ENCODE measurements around the gene OR10A2. TPM values are rescaled to one million over a fixed set of nuclear protein-coding genes. Genes with fewer than 3 reads are reported as not detected.
"Not testable (repeated sequence)": the region's sequence is repeated elsewhere in the genome, so short reads cannot be mapped to it uniquely, and the experiment has no call there.

OR10A2 gene
- polyA plus RNA-seq, 4 donors, result 0.03 TPM; not detected in 3

GRCh38 chr11:6834021-6834420 lies 28.8 kb upstream of the OR10A2 start:
- no peak overlapping the region for H3K4me3 ChIP-seq (ENCODE audit: low read depth in 1 of 3, low read length in 3 of 3)
- DNase-seq (no peak), FAIRE-seq (no peak)
- H3K27me3 ChIP-seq (ENCODE audit: control insufficient read depth in 3 of 3, insufficient read depth in 3 of 3, low read length in 3 of 3), result no peaks in the 10 kb centered on the region
- H3K4me1 ChIP-seq (ENCODE audit: control insufficient read depth in 3 of 3, insufficient read depth in 2 of 3, low read depth in 1 of 3, low read length in 2 of 3), result no peaks in the 10 kb centered on the region
- WGBS, 3 donors, result 41 to 76% (median 42%) methylated on average over 1 of the region's 1 CpG
- H3K27ac ChIP-seq (ENCODE audit: low read depth in 1 of 3, low read length in 2 of 3), result no peak overlapping the region
- no peaks in the 10 kb centered on the region for H3K9me3 ChIP-seq (ENCODE audit: control insufficient read depth in 2 of 2, insufficient read depth in 1 of 2, low read depth in 1 of 2, low read length in 1 of 2)
- H3K36me3 ChIP-seq (ENCODE audit: control insufficient read depth in 3 of 3, insufficient read depth in 2 of 3, low read depth in 1 of 3, low read length in 3 of 3), result no peaks in the 10 kb centered on the region

DNA sequence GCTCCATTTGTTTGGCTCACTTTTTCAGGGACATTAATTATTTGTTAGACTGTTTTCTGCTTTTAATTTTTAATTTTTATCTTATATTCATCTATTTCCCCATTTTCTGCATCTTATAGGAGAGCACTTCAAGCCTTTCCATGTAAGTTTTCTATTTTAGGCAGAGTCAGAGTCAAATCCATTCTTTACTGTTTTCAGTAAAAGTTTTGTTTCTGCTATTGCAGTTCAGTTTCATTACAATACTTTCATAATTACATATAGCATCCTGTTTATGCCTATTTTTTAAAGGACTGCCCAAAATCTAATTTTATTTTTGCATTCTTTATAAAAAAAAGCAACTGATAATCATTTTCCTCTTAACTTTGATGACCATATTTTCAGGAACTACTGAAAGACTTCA lies 21.2 kb upstream of the OR10A2 start:
- H3K27me3 ChIP-seq (ENCODE audit: control insufficient read depth in 3 of 3, insufficient read depth in 3 of 3, low read length in 3 of 3), result no peaks in the 10 kb centered on the region
- no peak for DNase-seq
- no peaks in the 10 kb centered on the region for H3K9me3 ChIP-seq (ENCODE audit: control insufficient read depth in 2 of 2, insufficient read depth in 1 of 2, low read depth in 1 of 2, low read length in 1 of 2)
- H3K36me3 ChIP-seq (ENCODE audit: control insufficient read depth in 3 of 3, insufficient read depth in 2 of 3, low read depth in 1 of 3, low read length in 3 of 3), result no peaks in the 10 kb centered on the region
- H3K4me3 ChIP-seq (ENCODE audit: low read depth in 1 of 3, low read length in 3 of 3), result no peak overlapping the region
- FAIRE-seq, result no peak
- no peak overlapping the region for H3K27ac ChIP-seq (ENCODE audit: low read depth in 1 of 3, low read length in 2 of 3)
- H3K4me1 ChIP-seq (ENCODE audit: control insufficient read depth in 3 of 3, insufficient read depth in 2 of 3, low read depth in 1 of 3, low read length in 2 of 3), result no peaks in the 10 kb centered on the region

GRCh38 chr11:6843670-6844069 lies 19.2 kb upstream of the OR10A2 start:
- FAIRE-seq, result no peak
- Histone ChIP-seq H3K36me3 (ENCODE audit: control insufficient read depth in 3 of 3, insufficient read depth in 2 of 3, low read depth in 1 of 3, low read length in 3 of 3) (no peaks in the 10 kb centered on the region), H3K27me3 (ENCODE audit: control insufficient read depth in 3 of 3, insufficient read depth in 3 of 3, low read length in 3 of 3) (no peaks in the 10 kb centered on the region), H3K27ac (ENCODE audit: low read depth in 1 of 3, low read length in 2 of 3) (no peak overlapping the region), H3K9me3 (ENCODE audit: control insufficient read depth in 2 of 2, insufficient read depth in 1 of 2, low read depth in 1 of 2, low read length in 1 of 2) (no peaks in the 10 kb centered on the region), H3K4me1 (ENCODE audit: control insufficient read depth in 3 of 3, insufficient read depth in 2 of 3, low read depth in 1 of 3, low read length in 2 of 3) (no peaks in the 10 kb centered on the region), H3K4me3 (ENCODE audit: low read depth in 1 of 3, low read length in 3 of 3) (no peak overlapping the region)
- DNase-seq, result no peak
- WGBS, 3 donors, result 57 to 65% (median 57%) methylated on average over 2 of the region's 2 CpGs

DNA sequence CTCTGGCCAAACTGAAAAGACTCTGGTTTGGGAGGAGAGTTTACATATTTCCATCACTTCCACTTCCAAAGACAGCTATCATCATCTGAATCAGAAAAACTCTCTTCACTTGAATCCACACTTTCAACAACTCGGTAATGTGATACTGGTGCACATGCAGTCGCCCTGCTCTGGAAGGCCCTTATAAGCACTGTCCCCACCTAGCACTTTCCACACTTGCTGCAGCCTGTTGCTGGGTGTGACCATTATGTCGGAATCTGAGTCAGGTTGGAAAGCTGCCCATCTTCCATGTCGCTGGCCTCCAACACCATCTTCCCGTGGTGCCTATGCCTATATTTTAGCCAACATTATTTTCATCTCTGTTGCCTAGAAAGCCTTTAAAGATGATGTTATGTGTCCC lies 18.5 kb upstream of the OR10A2 start:
- FAIRE-seq (no peak), DNase-seq (no peak)
- 91 to 92% (median 91%) methylated on average over 5 of the region's 5 CpGs for WGBS, 3 donors

DNA sequence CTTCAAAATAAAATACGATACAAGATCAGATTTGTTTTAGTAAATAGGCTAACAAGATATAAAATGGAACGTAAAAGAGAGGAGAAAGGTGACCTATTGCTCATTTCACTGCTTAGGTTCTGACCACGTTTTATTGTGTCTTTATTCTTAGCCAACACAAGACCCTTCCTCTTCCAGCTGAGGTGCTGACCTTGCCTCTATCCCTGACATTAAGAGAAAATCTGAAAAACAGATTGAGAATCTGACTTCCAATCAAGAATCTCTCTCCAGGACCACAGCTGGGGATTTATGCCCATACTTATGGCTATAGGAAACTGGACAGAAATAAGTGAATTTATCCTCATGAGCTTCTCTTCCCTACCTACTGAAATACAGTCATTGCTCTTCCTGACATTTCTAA lies 17.5 kb upstream of the OR10A2 start, which contains the start of gene OR10A5:
TSS of gene OR10A5 (plus strand) at position 301 of the 400 bp plus-strand sequence. CDS start at position 301, 0 bp downstream.
- Histone ChIP-seq H3K4me1 (ENCODE audit: control insufficient read depth in 3 of 3, insufficient read depth in 2 of 3, low read depth in 1 of 3, low read length in 2 of 3) (no peaks in the 10 kb centered on the region), H3K27ac (ENCODE audit: low read depth in 1 of 3, low read length in 2 of 3) (no peak within 1 kb of the TSS), H3K36me3 (ENCODE audit: control insufficient read depth in 3 of 3, insufficient read depth in 2 of 3, low read depth in 1 of 3, low read length in 3 of 3) (no peaks in the 10 kb centered on the region), H3K27me3 (ENCODE audit: control insufficient read depth in 3 of 3, insufficient read depth in 3 of 3, low read length in 3 of 3) (no peaks in the 10 kb centered on the region), H3K4me3 (ENCODE audit: low read depth in 1 of 3, low read length in 3 of 3) (no peak within 1 kb of the TSS), H3K9me3 (ENCODE audit: control insufficient read depth in 2 of 2, insufficient read depth in 1 of 2, low read depth in 1 of 2, low read length in 1 of 2) (no peaks in the 10 kb centered on the region)
- no peak for DNase-seq
- 61 to 80% (median 73%) methylated on average over 3 of the region's 3 CpGs for WGBS, 3 donors
- FAIRE-seq, result no peak

More for the DNA sequence above, 18.5 kb upstream of the OR10A2 start:
- Histone ChIP-seq H3K27ac (ENCODE audit: low read depth in 1 of 3, low read length in 2 of 3) (no peak overlapping the region), H3K9me3 (ENCODE audit: control insufficient read depth in 2 of 2, insufficient read depth in 1 of 2, low read depth in 1 of 2, low read length in 1 of 2) (no peaks in the 10 kb centered on the region), H3K27me3 (ENCODE audit: control insufficient read depth in 3 of 3, insufficient read depth in 3 of 3, low read length in 3 of 3) (no peaks in the 10 kb centered on the region), H3K4me3 (ENCODE audit: low read depth in 1 of 3, low read length in 3 of 3) (no peak overlapping the region), H3K4me1 (ENCODE audit: control insufficient read depth in 3 of 3, insufficient read depth in 2 of 3, low read depth in 1 of 3, low read length in 2 of 3) (no peaks in the 10 kb centered on the region), H3K36me3 (ENCODE audit: control insufficient read depth in 3 of 3, insufficient read depth in 2 of 3, low read depth in 1 of 3, low read length in 3 of 3) (no peaks in the 10 kb centered on the region)

DNA sequence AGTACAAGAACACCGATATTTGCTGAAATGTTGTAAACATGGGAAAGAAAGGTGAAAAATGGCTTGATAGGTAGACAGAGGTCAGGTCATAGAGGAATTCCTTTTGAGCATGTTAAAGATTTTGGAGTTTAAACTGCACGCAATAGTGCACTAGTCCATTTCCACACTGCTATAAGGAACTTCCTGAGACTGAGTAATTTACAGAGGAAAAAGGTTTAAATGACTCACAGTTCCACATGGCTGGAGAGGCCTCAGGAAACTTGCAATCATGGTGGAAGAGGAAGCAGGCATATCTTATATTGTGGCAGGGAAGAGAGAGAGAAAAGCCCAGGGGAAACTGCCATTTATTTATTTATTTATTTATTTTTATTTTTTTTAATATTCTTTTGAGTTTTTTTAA lies 12.3 kb upstream of the OR10A2 start:
- Histone ChIP-seq H3K4me3 (ENCODE audit: low read depth in 1 of 3, low read length in 3 of 3) (no peak overlapping the region), H3K27ac (ENCODE audit: low read depth in 1 of 3, low read length in 2 of 3) (no peak overlapping the region), H3K9me3 (ENCODE audit: control insufficient read depth in 2 of 2, insufficient read depth in 1 of 2, low read depth in 1 of 2, low read length in 1 of 2) (peaks cover 0 to 4% of the 10 kb centered on the region in 2 donors), H3K4me1 (ENCODE audit: control insufficient read depth in 3 of 3, insufficient read depth in 2 of 3, low read depth in 1 of 3, low read length in 2 of 3) (no peaks in the 10 kb centered on the region), H3K27me3 (ENCODE audit: control insufficient read depth in 3 of 3, insufficient read depth in 3 of 3, low read length in 3 of 3) (no peaks in the 10 kb centered on the region), H3K36me3 (ENCODE audit: control insufficient read depth in 3 of 3, insufficient read depth in 2 of 3, low read depth in 1 of 3, low read length in 3 of 3) (no peaks in the 10 kb centered on the region)
- DNase-seq (no peak), FAIRE-seq (no peak)
- 60 to 86% (median 85%) methylated on average over 2 of the region's 2 CpGs for WGBS, 3 donors

GRCh38 chr11:6854801-6855200 lies 8.1 kb upstream of the OR10A2 start:
- not testable (repeated sequence) for H3K27me3 ChIP-seq (ENCODE audit: control insufficient read depth in 3 of 3, insufficient read depth in 3 of 3, low read length in 3 of 3); H3K4me3 ChIP-seq (ENCODE audit: low read depth in 1 of 3, low read length in 3 of 3); DNase-seq; H3K27ac ChIP-seq (ENCODE audit: low read depth in 1 of 3, low read length in 2 of 3); H3K36me3 ChIP-seq (ENCODE audit: control insufficient read depth in 3 of 3, insufficient read depth in 2 of 3, low read depth in 1 of 3, low read length in 3 of 3); FAIRE-seq; H3K4me1 ChIP-seq (ENCODE audit: control insufficient read depth in 3 of 3, insufficient read depth in 2 of 3, low read depth in 1 of 3, low read length in 2 of 3); H3K9me3 ChIP-seq (ENCODE audit: control insufficient read depth in 2 of 2, insufficient read depth in 1 of 2, low read depth in 1 of 2, low read length in 1 of 2)
- 90 to 95% (median 93%) methylated on average over 6 of the region's 6 CpGs for WGBS, 3 donors

- WGBS, 3 donors, result 24 to 61% (median 44%) methylated on average over 1 of the region's 1 CpG
Measured at GRCh38 chr11:6855971-6856541, 6.8 kb upstream of the OR10A2 start.

GRCh38 chr11:6856871-6857270 lies 6.0 kb upstream of the OR10A2 start:
- DNase-seq (no peak), FAIRE-seq (no peak)
- Histone ChIP-seq H3K4me3 (ENCODE audit: low read depth in 1 of 3, low read length in 3 of 3) (no peak overlapping the region), H3K9me3 (ENCODE audit: control insufficient read depth in 2 of 2, insufficient read depth in 1 of 2, low read depth in 1 of 2, low read length in 1 of 2) (peaks cover 0 to 4% of the 10 kb centered on the region in 2 donors), H3K27ac (ENCODE audit: low read depth in 1 of 3, low read length in 2 of 3) (no peak overlapping the region), H3K4me1 (ENCODE audit: control insufficient read depth in 3 of 3, insufficient read depth in 2 of 3, low read depth in 1 of 3, low read length in 2 of 3) (no peaks in the 10 kb centered on the region), H3K36me3 (ENCODE audit: control insufficient read depth in 3 of 3, insufficient read depth in 2 of 3, low read depth in 1 of 3, low read length in 3 of 3) (no peaks in the 10 kb centered on the region), H3K27me3 (ENCODE audit: control insufficient read depth in 3 of 3, insufficient read depth in 3 of 3, low read length in 3 of 3) (no peaks in the 10 kb centered on the region)
- 26 to 41% (median 31%) methylated on average over 3 of the region's 3 CpGs for WGBS, 3 donors

More at GRCh38 chr11:6855971-6856541, 6.8 kb upstream of the OR10A2 start:
- no peaks in the 10 kb centered on the region for H3K36me3 ChIP-seq (ENCODE audit: control insufficient read depth in 3 of 3, insufficient read depth in 2 of 3, low read depth in 1 of 3, low read length in 3 of 3)
- H3K9me3 ChIP-seq (ENCODE audit: control insufficient read depth in 2 of 2, insufficient read depth in 1 of 2, low read depth in 1 of 2, low read length in 1 of 2), result peaks cover 0 to 4% of the 10 kb centered on the region in 2 donors
- H3K4me1 ChIP-seq (ENCODE audit: control insufficient read depth in 3 of 3, insufficient read depth in 2 of 3, low read depth in 1 of 3, low read length in 2 of 3), result no peaks in the 10 kb centered on the region
- DNase-seq (peak in 1 of 2 donors; percentile 2), FAIRE-seq (no peak)
- no peaks in the 10 kb centered on the region for H3K27me3 ChIP-seq (ENCODE audit: control insufficient read depth in 3 of 3, insufficient read depth in 3 of 3, low read length in 3 of 3)
- H3K4me3 ChIP-seq (ENCODE audit: low read depth in 1 of 3, low read length in 3 of 3), result no peak overlapping the region
- no peak overlapping the region for H3K27ac ChIP-seq (ENCODE audit: low read depth in 1 of 3, low read length in 2 of 3)

Data from small intestine (tissue), 7 donors.